Measurements from ENCODE around the gene CPLX1. TPM values are rescaled to one million over a fixed set of nuclear protein-coding genes. Genes with fewer than 3 reads are reported as not detected.

The CPLX1 gene
- total RNA-seq, 2 donors from 2014 or later: 0.85 to 1.2 TPM

GRCh38 chr4:835148-836002 is 9.4 kb upstream of the CPLX1 start:
- ATAC-seq (ENCODE audit: insufficient number of reproducible peaks, low FRiP score, low read depth) (no peak), DNase-seq (ENCODE audit: low spot score) (no peak)
- Histone ChIP-seq H3K27me3 (replicated peaks; ENCODE audit: insufficient read depth) (no peaks in the 10 kb centered on the region), H3K27ac (no peak overlapping the region), H3K4me1 (ENCODE audit: control insufficient read depth in 1 of 2, low read depth in 2 of 2) (no peaks in the 10 kb centered on the region), H3K36me3 (no peaks in the 10 kb centered on the region), H3K4me3 (no peak overlapping the region), H3K9me3 (peaks cover 16% of the 10 kb centered on the region)
- TF ChIP-seq CTCF (IDR thresholded peaks at IDR 0.05): no peak

DNA sequence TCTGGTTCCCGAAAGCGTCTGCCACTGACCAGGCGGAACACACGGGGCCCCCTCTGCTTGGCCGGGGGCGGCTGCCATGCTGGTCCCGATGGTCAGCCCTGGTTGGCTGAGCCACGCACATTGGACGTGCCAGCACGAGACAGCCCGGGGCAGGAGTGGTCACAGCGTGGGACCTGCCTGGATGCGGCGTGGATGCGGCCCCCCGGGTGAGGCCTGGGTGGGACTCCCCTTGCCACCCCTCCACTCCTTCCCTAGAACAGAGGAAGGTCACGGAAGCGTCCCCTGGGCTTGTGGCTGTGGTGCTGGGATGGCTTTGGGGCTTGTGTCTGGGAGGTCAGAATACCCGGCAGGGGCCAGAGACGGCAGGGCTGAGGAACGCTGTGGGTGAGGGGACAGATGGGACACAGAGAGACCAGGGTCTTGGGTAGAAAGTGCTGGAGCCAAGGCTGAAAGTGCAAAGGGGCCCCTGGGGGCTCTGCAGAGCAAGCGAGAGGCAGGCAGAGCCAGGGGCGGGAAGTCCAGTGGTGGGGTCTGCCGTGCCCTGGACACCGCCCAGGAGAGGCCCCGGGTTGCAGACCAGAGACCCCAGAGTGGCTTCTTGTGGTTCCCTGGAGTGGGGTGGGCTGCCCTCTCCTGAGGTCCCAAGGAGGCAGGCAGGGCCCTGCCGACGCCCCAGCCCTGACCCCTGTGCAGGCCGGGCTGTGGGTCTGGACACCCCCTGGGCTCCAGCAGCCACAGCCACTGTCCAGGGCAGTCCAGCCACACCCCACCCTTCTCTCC is 8.6 kb upstream of the CPLX1 start:
- Histone ChIP-seq H3K9me3 (peaks cover 16% of the 10 kb centered on the region), H3K4me1 (ENCODE audit: control insufficient read depth in 1 of 2, low read depth in 2 of 2) (no peaks in the 10 kb centered on the region), H3K27ac (no peak overlapping the region), H3K36me3 (no peaks in the 10 kb centered on the region), H3K4me3 (no peak overlapping the region), H3K27me3 (replicated peaks; ENCODE audit: insufficient read depth) (no peaks in the 10 kb centered on the region)
- ATAC-seq (ENCODE audit: insufficient number of reproducible peaks, low FRiP score, low read depth) (no peak), DNase-seq (ENCODE audit: low spot score) (no peak)
- no peak for TF ChIP-seq CTCF (IDR thresholded peaks at IDR 0.05)

- Histone ChIP-seq H3K27ac (no peak overlapping the region), H3K4me1 (ENCODE audit: control insufficient read depth in 1 of 2, low read depth in 2 of 2) (no peaks in the 10 kb centered on the region), H3K9me3 (peaks cover 16% of the 10 kb centered on the region), H3K36me3 (no peaks in the 10 kb centered on the region), H3K4me3 (no peak overlapping the region), H3K27me3 (replicated peaks; ENCODE audit: insufficient read depth) (no peaks in the 10 kb centered on the region)
- no peak for ATAC-seq (ENCODE audit: insufficient number of reproducible peaks, low FRiP score, low read depth)
- no peak for TF ChIP-seq CTCF (IDR thresholded peaks at IDR 0.05)
- DNase-seq (ENCODE audit: low spot score): no peak
These were observed 7.9 kb upstream of the CPLX1 start for GRCh38 chr4:833731-834367.

GRCh38 chr4:833156-833555 is 7.2 kb upstream of the CPLX1 start:
- H3K9me3 ChIP-seq: peaks cover 13% of the 10 kb centered on the region
- no peaks in the 10 kb centered on the region for H3K4me1 ChIP-seq (ENCODE audit: control insufficient read depth in 1 of 2, low read depth in 2 of 2)
- H3K27ac ChIP-seq: no peak overlapping the region
- DNase-seq (ENCODE audit: low spot score) (no peak), ATAC-seq (ENCODE audit: insufficient number of reproducible peaks, low FRiP score, low read depth) (no peak)
- no peak for TF ChIP-seq CTCF (IDR thresholded peaks at IDR 0.05)
- no peak overlapping the region for H3K4me3 ChIP-seq
- H3K27me3 ChIP-seq (replicated peaks; ENCODE audit: insufficient read depth): no peaks in the 10 kb centered on the region
- no peaks in the 10 kb centered on the region for H3K36me3 ChIP-seq

DNA sequence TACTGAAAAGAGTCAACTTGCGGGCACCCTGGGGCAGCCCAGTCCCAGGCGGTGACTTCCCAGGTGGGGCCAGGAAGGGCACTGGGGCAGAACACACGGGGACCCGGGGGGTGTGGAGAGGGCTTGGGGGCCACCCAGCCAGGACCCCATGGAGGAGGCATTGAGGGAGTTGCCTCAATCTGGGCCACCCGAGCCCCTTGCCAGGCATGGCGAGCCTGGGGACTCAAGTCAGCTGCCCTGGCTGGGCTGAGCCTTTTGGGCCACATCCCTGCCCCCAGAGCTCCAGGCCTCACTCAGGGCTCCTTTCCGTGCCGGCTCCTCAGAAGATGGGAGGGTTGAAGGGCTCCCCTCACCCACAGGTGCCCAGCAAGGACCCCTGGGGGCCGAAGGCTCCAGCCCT is 6.6 kb upstream of the CPLX1 start:
- H3K9me3 ChIP-seq: peaks cover 7% of the 10 kb centered on the region
- no peak overlapping the region for H3K27ac ChIP-seq
- H3K4me3 ChIP-seq: no peak overlapping the region
- no peak for TF ChIP-seq CTCF (IDR thresholded peaks at IDR 0.05)
- ATAC-seq (ENCODE audit: insufficient number of reproducible peaks, low FRiP score, low read depth) (no peak), DNase-seq (ENCODE audit: low spot score) (no peak)
- H3K36me3 ChIP-seq: no peaks in the 10 kb centered on the region
- no peaks in the 10 kb centered on the region for H3K27me3 ChIP-seq (replicated peaks; ENCODE audit: insufficient read depth)
- no peaks in the 10 kb centered on the region for H3K4me1 ChIP-seq (ENCODE audit: control insufficient read depth in 1 of 2, low read depth in 2 of 2)
